Neural progenitor cell (in vitro differentiated cells): Measurements from ENCODE around the gene REELD1.

Source experiments
- CTCF ChIP-seq: fragments of 200-600 bp; sonication (generic); IDR thresholded peaks from 2 replicates; pipeline ENCODE4 v1.5.1; 2017; ENCODE audit warnings: antibody characterized with exemption, mild to moderate bottlenecking
- EZH2 ChIP-seq: fragments of 200-600 bp; sonication (generic); IDR thresholded peaks from 2 replicates; pipeline ENCODE4 v1.6.1; 2017; ENCODE audit warnings: antibody characterized with exemption, mild to moderate bottlenecking, moderate library complexity
- EZH2phosphoT487 ChIP-seq: fragments of 200-600 bp; sonication (generic); IDR thresholded peaks from 2 replicates; pipeline ENCODE4 v1.6.1; 2017; ENCODE audit warnings: antibody characterized with exemption

GRCh38 chr4:146267826-146268225, 53.5 kb downstream of the REELD1 start:
- TF ChIP-seq CTCF (no peak), EZH2phosphoT487 (no peak), EZH2 (no peak)
